ENCODE results near the gene PAX2. TPM values are rescaled to one million over a fixed set of nuclear protein-coding genes. Genes with fewer than 3 reads are reported as not detected.

Gene PAX2
- total and polyA plus RNA-seq, 2 donors from 2014 or later: 28.3 to 102 TPM

DNA sequence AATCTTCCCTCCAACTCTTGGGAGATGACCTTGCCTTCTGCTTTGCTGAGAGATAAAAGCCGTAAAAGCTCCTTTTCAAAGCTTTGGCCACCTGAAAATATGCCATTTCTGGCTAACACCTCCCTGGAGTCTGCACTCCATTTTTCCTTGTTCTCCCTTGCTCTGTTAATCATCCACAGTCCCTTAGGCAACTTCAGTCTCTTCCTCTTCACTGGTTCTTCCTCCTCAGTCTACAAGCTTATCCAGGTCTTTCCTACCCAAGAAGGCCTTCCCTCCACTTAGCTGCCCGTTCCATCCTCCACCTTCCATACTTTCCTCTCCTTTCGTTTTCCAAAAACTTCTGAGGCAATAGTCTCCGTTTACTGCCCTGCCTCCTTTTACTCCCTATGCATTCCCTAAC lies 30.5 kb downstream of the PAX2 start:
- Histone ChIP-seq H3K27ac (ENCODE audit: low read depth in 2 of 2, low read length in 2 of 2) (peak overlapping the region in 1 of 2 donors; percentile 15), H3K9me3 (ENCODE audit: control insufficient read depth in 2 of 3, insufficient read depth in 1 of 3, low read length in 3 of 3) (no peaks in the 10 kb centered on the region), H3K9ac (ENCODE audit: low read length in 3 of 3) (no peak overlapping the region), H3K4me1 (ENCODE audit: control insufficient read depth in 2 of 3, insufficient read depth in 2 of 3, low read depth in 1 of 3, low read length in 3 of 3) (peaks cover 0 to 17% (median 0%) of the 10 kb centered on the region in 3 donors), H3K4me3 (ENCODE audit: low read length in 3 of 3) (no peak overlapping the region), H3K36me3 (ENCODE audit: control insufficient read depth in 2 of 3, insufficient read depth in 3 of 3, low read length in 3 of 3) (peaks cover 2 to 24% (median 12%) of the 10 kb centered on the region in 3 donors), H3K27me3 (ENCODE audit: control insufficient read depth, insufficient read depth, low read length) (no peaks in the 10 kb centered on the region)
- intact Hi-C loops (cut with DNase I): no loop called here
- TF ChIP-seq, protein P1, sequence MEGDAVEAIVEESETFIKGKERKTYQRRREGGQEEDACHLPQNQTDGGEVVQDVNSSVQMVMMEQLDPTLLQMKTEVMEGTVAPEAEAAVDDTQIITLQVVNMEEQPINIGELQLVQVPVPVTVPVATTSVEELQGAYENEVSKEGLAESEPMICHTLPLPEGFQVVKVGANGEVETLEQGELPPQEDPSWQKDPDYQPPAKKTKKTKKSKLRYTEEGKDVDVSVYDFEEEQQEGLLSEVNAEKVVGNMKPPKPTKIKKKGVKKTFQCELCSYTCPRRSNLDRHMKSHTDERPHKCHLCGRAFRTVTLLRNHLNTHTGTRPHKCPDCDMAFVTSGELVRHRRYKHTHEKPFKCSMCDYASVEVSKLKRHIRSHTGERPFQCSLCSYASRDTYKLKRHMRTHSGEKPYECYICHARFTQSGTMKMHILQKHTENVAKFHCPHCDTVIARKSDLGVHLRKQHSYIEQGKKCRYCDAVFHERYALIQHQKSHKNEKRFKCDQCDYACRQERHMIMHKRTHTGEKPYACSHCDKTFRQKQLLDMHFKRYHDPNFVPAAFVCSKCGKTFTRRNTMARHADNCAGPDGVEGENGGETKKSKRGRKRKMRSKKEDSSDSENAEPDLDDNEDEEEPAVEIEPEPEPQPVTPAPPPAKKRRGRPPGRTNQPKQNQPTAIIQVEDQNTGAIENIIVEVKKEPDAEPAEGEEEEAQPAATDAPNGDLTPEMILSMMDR (IDR thresholded peaks at IDR 0.05; ENCODE audit: borderline replicate concordance, extremely low read depth, insufficient read depth): no peak
- FAIRE-seq (no peak), DNase-seq (no peak)

DNA sequence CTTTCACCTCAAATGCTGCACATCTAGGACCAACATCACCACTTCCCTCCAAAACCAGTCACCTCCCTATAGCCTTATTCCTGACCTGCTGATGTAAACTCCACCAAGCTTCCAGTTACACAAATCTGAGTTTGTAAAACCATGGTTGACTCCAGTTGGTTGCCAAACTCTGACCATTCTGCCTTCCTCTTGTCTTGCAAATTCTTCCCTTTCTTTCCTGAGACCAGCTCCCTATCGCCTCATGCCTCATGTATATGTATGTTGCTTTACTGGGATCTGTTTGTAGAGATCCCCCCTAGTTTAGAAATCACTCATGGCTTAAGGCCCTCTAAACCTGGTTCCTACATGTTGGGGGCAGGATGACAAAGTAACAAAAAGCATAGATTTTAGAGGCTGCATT lies 31.3 kb downstream of the PAX2 start:
- H3K4me3 ChIP-seq (ENCODE audit: low read length in 3 of 3): no peak overlapping the region
- peaks cover 0 to 17% (median 0%) of the 10 kb centered on the region in 3 donors for H3K4me1 ChIP-seq (ENCODE audit: control insufficient read depth in 2 of 3, insufficient read depth in 2 of 3, low read depth in 1 of 3, low read length in 3 of 3)
- FAIRE-seq (no peak), DNase-seq (no peak)
- H3K27me3 ChIP-seq (ENCODE audit: control insufficient read depth, insufficient read depth, low read length): no peaks in the 10 kb centered on the region
- no peak overlapping the region for H3K27ac ChIP-seq (ENCODE audit: low read depth in 2 of 2, low read length in 2 of 2)
- intact Hi-C loops (cut with DNase I): no loop called here
- H3K36me3 ChIP-seq (ENCODE audit: control insufficient read depth in 2 of 3, insufficient read depth in 3 of 3, low read length in 3 of 3): peaks cover 2 to 30% (median 15%) of the 10 kb centered on the region in 3 donors
- H3K9me3 ChIP-seq (ENCODE audit: control insufficient read depth in 2 of 3, insufficient read depth in 1 of 3, low read length in 3 of 3): no peaks in the 10 kb centered on the region
- TF ChIP-seq, protein P1 (IDR thresholded peaks at IDR 0.05; ENCODE audit: borderline replicate concordance, extremely low read depth, insufficient read depth): no peak
- H3K9ac ChIP-seq (ENCODE audit: low read length in 3 of 3): no peak overlapping the region

GRCh38 chr10:100779329-100779728 lies 33.9 kb downstream of the PAX2 start:
- Histone ChIP-seq H3K36me3 (ENCODE audit: control insufficient read depth in 2 of 3, insufficient read depth in 3 of 3, low read length in 3 of 3) (peaks cover 2 to 36% (median 17%) of the 10 kb centered on the region in 3 donors), H3K4me1 (ENCODE audit: control insufficient read depth in 2 of 3, insufficient read depth in 2 of 3, low read depth in 1 of 3, low read length in 3 of 3) (peaks cover 0 to 17% (median 0%) of the 10 kb centered on the region in 3 donors), H3K4me3 (ENCODE audit: low read length in 3 of 3) (no peak overlapping the region), H3K9me3 (ENCODE audit: control insufficient read depth in 2 of 3, insufficient read depth in 1 of 3, low read length in 3 of 3) (no peaks in the 10 kb centered on the region), H3K9ac (ENCODE audit: low read length in 3 of 3) (no peak overlapping the region), H3K27me3 (ENCODE audit: control insufficient read depth, insufficient read depth, low read length) (no peaks in the 10 kb centered on the region), H3K27ac (ENCODE audit: low read depth in 2 of 2, low read length in 2 of 2) (no peak overlapping the region)
- DNase-seq (no peak), FAIRE-seq (no peak)
- intact Hi-C loops (cut with DNase I): no loop called here
- TF ChIP-seq, protein P1 (IDR thresholded peaks at IDR 0.05; ENCODE audit: borderline replicate concordance, extremely low read depth, insufficient read depth): no peak

- no peak overlapping the region for H3K4me3 ChIP-seq (ENCODE audit: low read length in 3 of 3)
- H3K27me3 ChIP-seq (ENCODE audit: control insufficient read depth, insufficient read depth, low read length): no peaks in the 10 kb centered on the region
- TF ChIP-seq, protein P1 (IDR thresholded peaks at IDR 0.05; ENCODE audit: borderline replicate concordance, extremely low read depth, insufficient read depth): no peak
- H3K9ac ChIP-seq (ENCODE audit: low read length in 3 of 3): no peak overlapping the region
- H3K4me1 ChIP-seq (ENCODE audit: control insufficient read depth in 2 of 3, insufficient read depth in 2 of 3, low read depth in 1 of 3, low read length in 3 of 3): peaks cover 0 to 11% (median 0%) of the 10 kb centered on the region in 3 donors
- H3K27ac ChIP-seq (ENCODE audit: low read depth in 2 of 2, low read length in 2 of 2): peak overlapping the region in 1 of 2 donors; percentile 34
- no peaks in the 10 kb centered on the region for H3K9me3 ChIP-seq (ENCODE audit: control insufficient read depth in 2 of 3, insufficient read depth in 1 of 3, low read length in 3 of 3)
- DNase-seq (no peak), FAIRE-seq (no peak)
- intact Hi-C loops (cut with DNase I): no loop called here
- peaks cover 11 to 40% (median 17%) of the 10 kb centered on the region in 3 donors for H3K36me3 ChIP-seq (ENCODE audit: control insufficient read depth in 2 of 3, insufficient read depth in 3 of 3, low read length in 3 of 3)
Measured at GRCh38 chr10:100780324-100780723, 34.9 kb downstream of the PAX2 start.
